Measurements from ENCODE around the gene POLR1A.

The POLR1A gene

GRCh38 chr2:85971366-85971765 is 134.3 kb downstream of the POLR1A start:
- no peak for DNase-seq
